Glutamatergic neuron (in vitro differentiated cells): Measurements from ENCODE around the gene UBAC2. TPM values are rescaled to one million over a fixed set of nuclear protein-coding genes. Genes with fewer than 3 reads are reported as not detected.

ENCODE experiments used
- DNase-seq: peaks from one replicate; pipeline ENCODE4 v3.0.0; 2022
- H3K27ac Mint-ChIP-seq: one replicate; pipeline ENCODE4 v1.8.0; 2020; ENCODE audit warnings: mild to moderate bottlenecking, mixed read lengths, inconsistent platforms; ENCODE audit not compliant: unreplicated experiment
- H3K27me3 Mint-ChIP-seq: one replicate; pipeline ENCODE4 v1.8.0; 2020; ENCODE audit warnings: mild to moderate bottlenecking, moderate library complexity, mixed read lengths, inconsistent platforms; ENCODE audit not compliant: unreplicated experiment
- H3K36me3 Mint-ChIP-seq: one replicate; pipeline ENCODE4 v1.8.0; 2020; ENCODE audit warnings: mild to moderate bottlenecking, mixed read lengths, inconsistent platforms; ENCODE audit not compliant: unreplicated experiment
- H3K4me1 Mint-ChIP-seq: one replicate; pipeline ENCODE4 v1.8.0; 2020; ENCODE audit warnings: mild to moderate bottlenecking, low read depth, mixed read lengths, inconsistent platforms; ENCODE audit not compliant: unreplicated experiment
- H3K4me3 Mint-ChIP-seq: one replicate; pipeline ENCODE4 v1.8.0; 2020; ENCODE audit warnings: mild to moderate bottlenecking, mixed read lengths, inconsistent platforms; ENCODE audit not compliant: unreplicated experiment
- H3K9me3 Mint-ChIP-seq: one replicate; pipeline ENCODE4 v1.8.0; 2020; ENCODE audit warnings: mild to moderate bottlenecking, moderate library complexity, mixed read lengths, inconsistent platforms; ENCODE audit not compliant: unreplicated experiment
- CTCF ChIP-seq: fragments of 200-600 bp; sonication (generic); IDR thresholded peaks from one replicate; pipeline ENCODE4 v1.5.0; 2021; ENCODE audit not compliant: partially characterized antibody, unreplicated experiment
- total RNA-seq: library from RNA; stranded (reverse); fragmentation: NEBNext Ultra II Directional; extraction: Animal tissue kit (Norgen Biotek cat#: 25700); gene quantifications from one replicate; pipeline ENCODE4 v1.2.1, GENCODE V29; 2021; ENCODE audit not compliant: unreplicated experiment

Gene UBAC2
- total RNA-seq, 1 donor from 2014 or later, result 33.3 TPM

GRCh38 chr13:99425485-99426341 lies 225.1 kb downstream of the UBAC2 start:
- H3K4me1 Mint-ChIP-seq, result no peaks in the 10 kb centered on the region
- peaks cover 9% of the 10 kb centered on the region for H3K9me3 Mint-ChIP-seq
- no peak overlapping the region for H3K4me3 Mint-ChIP-seq
- peaks cover 7% of the 10 kb centered on the region for H3K36me3 Mint-ChIP-seq
- DNase-seq, result no peak
- TF ChIP-seq CTCF, result no peak
- H3K27me3 Mint-ChIP-seq, result no peaks in the 10 kb centered on the region
- no peak overlapping the region for H3K27ac Mint-ChIP-seq

GRCh38 chr13:99426426-99426825 lies 225.8 kb downstream of the UBAC2 start:
- no peak for DNase-seq
- H3K9me3 Mint-ChIP-seq, result peaks cover 10% of the 10 kb centered on the region
- no peak overlapping the region for H3K27ac Mint-ChIP-seq
- peaks cover 11% of the 10 kb centered on the region for H3K36me3 Mint-ChIP-seq
- no peak overlapping the region for H3K4me3 Mint-ChIP-seq
- no peaks in the 10 kb centered on the region for H3K27me3 Mint-ChIP-seq
- TF ChIP-seq CTCF, result no peak
- no peaks in the 10 kb centered on the region for H3K4me1 Mint-ChIP-seq

GRCh38 chr13:99429670-99430069 lies 229.0 kb downstream of the UBAC2 start:
- peaks cover 5% of the 10 kb centered on the region for H3K9me3 Mint-ChIP-seq
- H3K4me3 Mint-ChIP-seq, result no peak overlapping the region
- DNase-seq, result no peak

GRCh38 chr13:99431927-99432608 lies 231.4 kb downstream of the UBAC2 start:
- Mint-ChIP-seq H3K4me3 (no peak overlapping the region), H3K9me3 (peaks cover 5% of the 10 kb centered on the region), H3K27ac (no peak overlapping the region), H3K27me3 (no peaks in the 10 kb centered on the region), H3K36me3 (peaks cover 5% of the 10 kb centered on the region), H3K4me1 (no peaks in the 10 kb centered on the region)
- no peak for DNase-seq
- TF ChIP-seq CTCF, result no peak

More at GRCh38 chr13:99429670-99430069, 229.0 kb downstream of the UBAC2 start:
- Mint-ChIP-seq H3K4me1 (no peaks in the 10 kb centered on the region), H3K36me3 (peaks cover 5% of the 10 kb centered on the region), H3K27me3 (no peaks in the 10 kb centered on the region), H3K27ac (no peak overlapping the region)
- no peak for TF ChIP-seq CTCF
